Adrenal gland (tissue), 12 donors: Measurements from ENCODE around the gene CPT1A. TPM values are rescaled to one million over a fixed set of nuclear protein-coding genes. Genes with fewer than 3 reads are reported as not detected.

Experiments
- DNase-seq, 7 donors: peaks; one replicate each; pipeline ENCODE4 v3.0.0-alpha.2; 2019 to 2020
- H3K27ac ChIP-seq, 5 donors: fragments of 200-600 bp; sonication (generic) in 4 of 5; 1 replicate in 3 of 5; 2 replicates in 2 of 5; pipeline versions ENCODE4 v1.5.1 to v1.8.0; 2016 to 2020; ENCODE audit warnings: mild to moderate bottlenecking in 1 of 5
- H3K27me3 ChIP-seq: fragments of 200-600 bp; 2 replicates; pipeline ENCODE4 v1.8.0; 2021
- H3K36me3 ChIP-seq, 2 donors: fragments of 200-600 bp; replicated peaks in 1 of 2; 1 replicate in 1 of 2; 2 replicates in 1 of 2; pipeline versions ENCODE4 v1.5.1 to v1.8.0; 2018 to 2022
- H3K4me1 ChIP-seq, 2 donors: fragments of 200-600 bp; replicated peaks in 1 of 2; 1 replicate in 1 of 2; 2 replicates in 1 of 2; pipeline versions ENCODE4 v1.5.1 to v1.8.0; 2018 to 2021
- H3K4me3 ChIP-seq, 4 donors: fragments of 200-600 bp; sonication (generic) in 3 of 4; one replicate each; pipeline ENCODE4 v1.5.1; 2016 to 2018
- H3K9me3 ChIP-seq, 3 donors: fragments of 200-600 bp; sonication (generic) in 1 of 3; replicated peaks in 1 of 3; 1 replicate in 2 of 3; 2 replicates in 1 of 3; pipeline versions ENCODE4 v1.5.1 to v1.8.0; 2016 to 2021
- POLR2A ChIP-seq, 2 donors: fragments of 450-650 bp; IDR thresholded peaks; one replicate each; pipeline ENCODE4 v1.6.1; 2017; ENCODE audit warnings: antibody characterized with exemption in 2 of 2, mild to moderate bottlenecking in 2 of 2, moderate library complexity in 1 of 2
- WGBS, 4 donors: extraction: QIAGEN DNeasy Blood & Tissue Kit in 2 of 4; methylation state at CpG; one replicate each; pipeline versions ENCODE4 v1.1.5 to v1.1.7; 2013 to 2017; 5-methylcytosine and 5-hydroxymethylcytosine counted together
- intact Hi-C, 2 donors: fragments of 100-400 bp; cut with DNase I; formaldehyde crosslinking; loops; one replicate each; pipeline versions ENCODE4 v1.14.1 to v1.15.0; 2022 to 2023
- polyA plus RNA-seq, 3 donors: library from polyadenylated mRNA; stranded (reverse); fragments of 200-250 nt in 2 of 3; fragments of 350-450 nt in 1 of 3; fragmentation: Illumina TruSeq in 1 of 3; extraction: RNeasy Lipid Tissue Mini Kit (QIAGEN cat#74804) in 1 of 3; gene quantifications; one replicate each; pipeline ENCODE4 v1.2.3, GENCODE V29; 2013 to 2014
- total RNA-seq, 9 donors: library from RNA; depleted of rRNA in 4 of 9; stranded (reverse); fragments of >200 nt in 4 of 9; fragments of 120-200 nt in 1 of 9; fragmentation: NEBNext Ultra II Directional in 1 of 9; extraction: Animal tissue kit (Norgen Biotek cat#: 25700) in 1 of 9; gene quantifications; one replicate each; pipeline versions ENCODE4 v1.1.0 to v1.2.4, GENCODE V29; 2013 to 2023
- TF ChIP-seq, protein P1 (sequence below), 6 experiments: fragments of 450-650 bp in 4 of 6; fragments of 200-600 bp in 2 of 6; sonication (generic) in 1 of 6; IDR thresholded peaks; 1 replicate in 5 of 6; 2 replicates in 1 of 6; pipeline versions ENCODE4 v1.5.1 to v1.8.0; 2016 to 2021; ENCODE audit warnings: antibody characterized with exemption in 6 of 6, mild to moderate bottlenecking in 2 of 6, moderate library complexity in 1 of 6
- donor health status: healthy with polysubstance abuse.
- donor health status: Bipolar disorder and iron deficiency.
- donor health status: DM: yes; HTN: yes; CAD: no.
- donor health status: DM: no; HTN: no; CAD: no.
- donor health status: DM: no; HTN: no; CAD: no.
- donor health status: DM: yes; HTN: yes; CAD: no.

Gene CPT1A
- total and polyA plus RNA-seq, 12 donors, result 15.2 to 140 (median 66.0) TPM

DNA sequence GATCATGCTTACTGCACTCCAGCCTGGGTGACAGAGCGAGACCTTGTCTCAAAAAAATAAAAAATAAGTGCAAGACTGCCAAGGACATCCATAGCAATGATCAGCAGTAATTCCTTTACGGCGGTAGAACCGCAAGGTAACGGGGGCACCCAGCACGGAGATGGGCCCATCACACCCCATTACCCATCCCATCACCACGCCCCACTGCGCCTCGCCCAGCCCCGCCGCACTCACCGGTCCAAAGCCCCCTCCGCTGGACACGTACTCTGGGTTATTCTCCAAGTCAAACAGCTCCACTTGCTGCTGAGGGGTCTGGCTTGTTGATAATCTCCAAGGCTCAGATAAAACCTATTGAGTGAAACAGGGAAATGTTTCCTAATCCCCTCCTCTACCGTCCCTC, 81.7 kb downstream of the CPT1A start:
- DNase-seq, result no peak
- H3K27me3 ChIP-seq, result no peaks in the 10 kb centered on the region
- H3K4me3 ChIP-seq, result no peak overlapping the region
- H3K36me3 ChIP-seq, result peaks cover 0 to 69% of the 10 kb centered on the region in 2 donors
- intact Hi-C loops, result no loop called here
- H3K4me1 ChIP-seq, result no peaks in the 10 kb centered on the region
- 88 to 96% (median 89%) methylated on average over 15 of the region's 15 CpGs for WGBS, 4 donors
- H3K27ac ChIP-seq, result no peak overlapping the region
- TF ChIP-seq, protein P1, sequence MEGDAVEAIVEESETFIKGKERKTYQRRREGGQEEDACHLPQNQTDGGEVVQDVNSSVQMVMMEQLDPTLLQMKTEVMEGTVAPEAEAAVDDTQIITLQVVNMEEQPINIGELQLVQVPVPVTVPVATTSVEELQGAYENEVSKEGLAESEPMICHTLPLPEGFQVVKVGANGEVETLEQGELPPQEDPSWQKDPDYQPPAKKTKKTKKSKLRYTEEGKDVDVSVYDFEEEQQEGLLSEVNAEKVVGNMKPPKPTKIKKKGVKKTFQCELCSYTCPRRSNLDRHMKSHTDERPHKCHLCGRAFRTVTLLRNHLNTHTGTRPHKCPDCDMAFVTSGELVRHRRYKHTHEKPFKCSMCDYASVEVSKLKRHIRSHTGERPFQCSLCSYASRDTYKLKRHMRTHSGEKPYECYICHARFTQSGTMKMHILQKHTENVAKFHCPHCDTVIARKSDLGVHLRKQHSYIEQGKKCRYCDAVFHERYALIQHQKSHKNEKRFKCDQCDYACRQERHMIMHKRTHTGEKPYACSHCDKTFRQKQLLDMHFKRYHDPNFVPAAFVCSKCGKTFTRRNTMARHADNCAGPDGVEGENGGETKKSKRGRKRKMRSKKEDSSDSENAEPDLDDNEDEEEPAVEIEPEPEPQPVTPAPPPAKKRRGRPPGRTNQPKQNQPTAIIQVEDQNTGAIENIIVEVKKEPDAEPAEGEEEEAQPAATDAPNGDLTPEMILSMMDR (IDR thresholded peaks at IDR 0.05), result no peak
- no peak for TF ChIP-seq POLR2A (IDR thresholded peaks at IDR 0.05)
- no peaks in the 10 kb centered on the region for H3K9me3 ChIP-seq

DNA sequence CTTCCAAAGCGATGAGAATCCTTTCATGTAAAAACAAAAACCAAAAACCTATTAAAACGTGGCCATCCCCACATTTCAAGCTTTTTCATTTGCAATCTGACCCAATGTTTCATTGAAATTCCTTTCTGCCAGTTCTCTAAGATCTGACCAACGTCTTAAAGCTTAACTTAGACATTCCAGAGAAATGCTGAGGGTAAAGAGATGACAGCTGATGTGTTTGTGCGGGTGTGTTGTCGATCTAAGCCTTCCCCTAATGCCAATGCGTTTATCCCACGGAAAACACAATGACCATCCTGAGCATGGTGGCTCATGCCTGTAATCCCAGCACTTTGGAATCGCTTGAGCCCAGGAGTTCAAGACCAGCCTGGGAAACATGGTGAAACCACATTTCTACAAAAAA, 84.0 kb downstream of the CPT1A start:
- Histone ChIP-seq H3K4me1 (no peaks in the 10 kb centered on the region), H3K27me3 (no peaks in the 10 kb centered on the region), H3K36me3 (peaks cover 0 to 67% of the 10 kb centered on the region in 2 donors), H3K9me3 (no peaks in the 10 kb centered on the region), H3K4me3 (no peak overlapping the region), H3K27ac (no peak overlapping the region)
- DNase-seq, result no peak
- WGBS, 4 donors, result 85 to 88% (median 86%) methylated on average over 8 of the region's 8 CpGs
- TF ChIP-seq POLR2A (IDR thresholded peaks at IDR 0.05), result no peak
- TF ChIP-seq, protein P1 (IDR thresholded peaks at IDR 0.05), result no peak
- intact Hi-C loops, result no loop called here

DNA sequence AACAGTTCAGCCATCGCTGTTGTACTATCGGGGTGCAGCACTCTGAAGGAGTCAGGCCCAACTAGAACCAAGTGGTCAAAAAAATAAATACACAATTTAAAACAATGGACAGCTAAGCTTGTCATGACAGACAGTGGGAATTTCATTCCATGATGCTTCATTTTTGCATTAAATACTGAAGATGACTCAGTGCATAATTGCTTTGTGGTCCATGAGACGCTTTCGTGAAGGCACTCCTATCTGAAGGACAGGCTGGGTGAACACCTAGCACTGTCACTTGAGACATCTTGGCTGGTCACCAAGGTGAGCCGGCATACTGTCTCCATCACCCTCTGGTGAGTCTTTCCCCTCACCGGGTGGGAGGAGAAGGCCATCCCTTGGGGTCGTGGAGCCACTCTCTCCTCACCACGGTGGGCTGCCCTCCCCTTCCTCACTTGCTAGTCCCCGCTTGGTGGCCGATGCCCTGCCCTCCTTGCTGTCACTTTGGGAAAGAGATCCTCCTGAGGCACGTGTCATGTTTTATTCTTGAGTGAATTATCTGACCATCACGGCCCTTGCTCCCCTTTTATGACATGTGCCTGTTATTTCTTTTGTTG, 85.4 kb downstream of the CPT1A start:
- H3K9me3 ChIP-seq, result no peaks in the 10 kb centered on the region
- intact Hi-C loops, result no loop called here
- 84 to 89% (median 86%) methylated on average over 9 to 12 of the region's 12 CpGs for WGBS, 4 donors
- no peak overlapping the region for H3K4me3 ChIP-seq
- peaks cover 0 to 53% of the 10 kb centered on the region in 2 donors for H3K36me3 ChIP-seq
- TF ChIP-seq POLR2A (IDR thresholded peaks at IDR 0.05), result no peak
- TF ChIP-seq, protein P1 (IDR thresholded peaks at IDR 0.05), result no peak
- H3K27ac ChIP-seq, result no peak overlapping the region
- H3K27me3 ChIP-seq, result no peaks in the 10 kb centered on the region
- H3K4me1 ChIP-seq, result no peaks in the 10 kb centered on the region
- DNase-seq, result no peak

DNA sequence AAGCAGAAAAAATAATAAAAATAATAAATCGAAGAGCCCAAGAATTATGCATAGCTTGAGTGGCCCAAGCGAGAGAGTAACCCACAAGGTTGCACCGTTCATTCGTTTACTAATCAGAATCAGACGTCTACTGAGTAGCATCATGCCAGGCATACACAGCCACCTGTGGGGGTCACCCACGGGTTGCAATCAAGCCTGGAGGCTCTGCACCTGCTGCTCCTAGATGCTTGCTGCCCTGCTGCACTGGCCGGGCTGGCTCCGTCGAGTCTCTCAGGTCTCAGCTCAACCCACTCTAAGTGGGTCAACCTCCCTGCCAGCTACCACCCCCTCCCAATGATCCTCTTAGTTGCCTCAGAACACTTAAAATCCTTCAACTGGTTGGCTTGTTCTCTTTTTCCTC, 88.4 kb downstream of the CPT1A start:
- Histone ChIP-seq H3K27me3 (no peaks in the 10 kb centered on the region), H3K9me3 (no peaks in the 10 kb centered on the region), H3K36me3 (peaks cover 0 to 23% of the 10 kb centered on the region in 2 donors), H3K27ac (no peak overlapping the region), H3K4me1 (no peaks in the 10 kb centered on the region), H3K4me3 (no peak overlapping the region)
- no peak for TF ChIP-seq POLR2A (IDR thresholded peaks at IDR 0.05)
- TF ChIP-seq, protein P1 (IDR thresholded peaks at IDR 0.05), result no peak
- WGBS, 4 donors, result 77 to 81% (median 80%) methylated on average over 9 of the region's 9 CpGs
- intact Hi-C loops, result no loop called here
- DNase-seq, result no peak
